Activated T-helper 1 cell treated with anti-CD3 and anti-CD28 coated beads, Interleukin-12 subunit alpha, Interleukin-12 subunit beta, Interleukin-2, Interleukin-4 antibody, amounts not matched to agents 30 ng/mL and 10 ng/mL and 1 ng/mL, durations not matched to agents 14 hours and 24 hours and 36 hours (primary cell): Measurements from ENCODE around the gene PCDH12. TPM values are rescaled to one million over a fixed set of nuclear protein-coding genes. Genes with fewer than 3 reads are reported as not detected.

Experiments
- DNase-seq: peaks from one replicate; pipeline ENCODE4 v3.0.0; 2021; ENCODE audit warnings: low spot score
- H3K27ac Mint-ChIP-seq: one replicate; pipeline ENCODE4 v1.8.0; 2021; ENCODE audit warnings: mild to moderate bottlenecking, mixed read lengths
- H3K27me3 Mint-ChIP-seq: one replicate; pipeline ENCODE4 v1.8.0; 2022; ENCODE audit warnings: mild to moderate bottlenecking, moderate library complexity, mixed read lengths; ENCODE audit not compliant: insufficient read depth
- H3K36me3 Mint-ChIP-seq: one replicate; pipeline ENCODE4 v1.8.0; 2021; ENCODE audit warnings: low read depth, mixed read lengths
- H3K4me1 Mint-ChIP-seq: one replicate; pipeline ENCODE4 v1.8.0; 2021; ENCODE audit warnings: low read depth, mixed read lengths
- H3K4me3 Mint-ChIP-seq: one replicate; pipeline ENCODE4 v1.8.0; 2021; ENCODE audit warnings: mild to moderate bottlenecking, moderate library complexity, mixed read lengths
- H3K9me3 Mint-ChIP-seq: one replicate; pipeline ENCODE4 v1.8.0; 2021; ENCODE audit warnings: mixed read lengths
- intact Hi-C: fragments of 100-400 bp; cut with micrococcal nuclease; formaldehyde crosslinking; loops from one replicate; pipeline ENCODE4 v1.15.1; 2024
- total RNA-seq: library from RNA; stranded (reverse); gene quantifications from 2 replicates; pipeline ENCODE4 v1.2.3, GENCODE V29; 2022

The PCDH12 gene
- total RNA-seq, 1 donor from 2014 or later = 2.2 TPM

GRCh38 chr5:141908796-141909195 is 49.2 kb downstream of the PCDH12 start:
- DNase-seq = no peak
- intact Hi-C loops = no loop called here
- Mint-ChIP-seq H3K36me3 (no peaks in the 10 kb centered on the region), H3K27me3 (peaks cover 18% of the 10 kb centered on the region), H3K9me3 (no peaks in the 10 kb centered on the region), H3K27ac (no peak overlapping the region), H3K4me3 (no peak overlapping the region), H3K4me1 (peaks cover 7% of the 10 kb centered on the region)

- Mint-ChIP-seq H3K4me3 (no peak overlapping the region), H3K27ac (no peak overlapping the region), H3K36me3 (no peaks in the 10 kb centered on the region), H3K27me3 (peaks cover 12% of the 10 kb centered on the region), H3K9me3 (no peaks in the 10 kb centered on the region), H3K4me1 (no peaks in the 10 kb centered on the region)
- intact Hi-C loops = no loop called here
- no peak for DNase-seq
Measured at GRCh38 chr5:141906972-141907371, 51.0 kb downstream of the PCDH12 start.

- no peaks in the 10 kb centered on the region for H3K36me3 Mint-ChIP-seq
- no peak overlapping the region for H3K4me3 Mint-ChIP-seq
- intact Hi-C loops = no loop called here
- no peaks in the 10 kb centered on the region for H3K4me1 Mint-ChIP-seq
- H3K9me3 Mint-ChIP-seq = no peaks in the 10 kb centered on the region
- peaks cover 14% of the 10 kb centered on the region for H3K27me3 Mint-ChIP-seq
- H3K27ac Mint-ChIP-seq = no peak overlapping the region
- DNase-seq = no peak
Measured at GRCh38 chr5:141906517-141906916, 51.5 kb downstream of the PCDH12 start.

GRCh38 chr5:141904551-141904950 is 53.5 kb downstream of the PCDH12 start:
- no peak for DNase-seq
- intact Hi-C loops = no loop called here
- Mint-ChIP-seq H3K4me1 (no peaks in the 10 kb centered on the region), H3K27me3 (peaks cover 14% of the 10 kb centered on the region), H3K9me3 (no peaks in the 10 kb centered on the region), H3K4me3 (no peak overlapping the region), H3K36me3 (no peaks in the 10 kb centered on the region), H3K27ac (no peak overlapping the region)

- Mint-ChIP-seq H3K9me3 (no peaks in the 10 kb centered on the region), H3K4me3 (no peak overlapping the region), H3K27ac (no peak overlapping the region), H3K36me3 (no peaks in the 10 kb centered on the region), H3K4me1 (no peaks in the 10 kb centered on the region), H3K27me3 (peaks cover 14% of the 10 kb centered on the region)
- intact Hi-C loops = no loop called here
- no peak for DNase-seq
Measured at GRCh38 chr5:141903261-141903660, 54.7 kb downstream of the PCDH12 start.

- intact Hi-C loops = no loop called here
- no peak overlapping the region for H3K27ac Mint-ChIP-seq
- H3K36me3 Mint-ChIP-seq = no peaks in the 10 kb centered on the region
- H3K9me3 Mint-ChIP-seq = no peaks in the 10 kb centered on the region
- no peak for DNase-seq
- H3K27me3 Mint-ChIP-seq = peaks cover 12% of the 10 kb centered on the region
- no peaks in the 10 kb centered on the region for H3K4me1 Mint-ChIP-seq
- H3K4me3 Mint-ChIP-seq = no peak overlapping the region
Measured at GRCh38 chr5:141902015-141902814, 55.8 kb downstream of the PCDH12 start.

GRCh38 chr5:141898448-141899049 is 59.5 kb downstream of the PCDH12 start:
- no peaks in the 10 kb centered on the region for H3K9me3 Mint-ChIP-seq
- intact Hi-C loops = no loop called here
- no peaks in the 10 kb centered on the region for H3K36me3 Mint-ChIP-seq
- peaks cover 18% of the 10 kb centered on the region for H3K27me3 Mint-ChIP-seq
- DNase-seq = no peak
- no peak overlapping the region for H3K27ac Mint-ChIP-seq
- no peak overlapping the region for H3K4me3 Mint-ChIP-seq
- H3K4me1 Mint-ChIP-seq = no peaks in the 10 kb centered on the region

- intact Hi-C loops = no loop called here
- no peaks in the 10 kb centered on the region for H3K4me1 Mint-ChIP-seq
- no peak for DNase-seq
- H3K4me3 Mint-ChIP-seq = no peak overlapping the region
- no peaks in the 10 kb centered on the region for H3K36me3 Mint-ChIP-seq
- no peak overlapping the region for H3K27ac Mint-ChIP-seq
- H3K27me3 Mint-ChIP-seq = peaks cover 18% of the 10 kb centered on the region
- H3K9me3 Mint-ChIP-seq = no peaks in the 10 kb centered on the region
Measured at GRCh38 chr5:141897425-141897824, 60.6 kb downstream of the PCDH12 start.

Other genes with a start within 250 kb of the PCDH12 start
- not detected in 2 replicates for gene PCDH1, start 79.8 kb downstream of the PCDH12 start, total RNA-seq
- gene DELE1, start 34.3 kb downstream of the PCDH12 start, total RNA-seq = 68.4 and 81.5 TPM in 2 replicates
- 26.4 and 28.7 TPM in 2 replicates for gene RNF14, start 10.9 kb upstream of the PCDH12 start, total RNA-seq
- gene GNPDA1, start 54.8 kb upstream of the PCDH12 start, total RNA-seq = 87.5 and 88.4 TPM in 2 replicates
- 119 and 129 TPM in 2 replicates for gene NDFIP1, start 150.6 kb upstream of the PCDH12 start, total RNA-seq